ENCODE data around the gene SLC35F1. TPM values are rescaled to one million over a fixed set of nuclear protein-coding genes. Genes with fewer than 3 reads are reported as not detected.

Gene SLC35F1
- total and polyA plus RNA-seq, 4 donors, result 0.01 to 0.09 (median 0.08) TPM; not detected in 1

DNA sequence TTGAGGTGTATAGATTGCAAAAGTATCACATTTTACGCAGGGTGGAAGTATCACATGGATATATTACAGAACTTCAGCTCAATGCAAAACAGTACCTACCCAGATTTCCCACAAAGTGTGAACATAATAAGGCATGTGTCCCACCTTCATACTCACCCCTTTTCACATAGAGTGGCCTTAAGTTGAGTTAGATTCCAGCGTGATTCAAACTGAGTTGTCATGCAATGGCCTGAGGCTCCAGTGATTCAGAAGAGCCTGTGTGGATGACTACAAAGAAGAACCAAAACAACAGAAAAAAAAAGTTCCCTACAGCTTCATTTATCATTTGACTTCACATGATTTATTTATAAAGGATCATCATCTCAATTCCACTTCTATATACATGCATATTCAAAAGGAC, 309.7 kb downstream of the SLC35F1 start:
- no peak overlapping the region for H3K27ac ChIP-seq (ENCODE audit: low read depth in 1 of 2, low read length in 2 of 2)
- no peak overlapping the region for H3K4me3 ChIP-seq (ENCODE audit: low read depth in 1 of 3, low read length in 3 of 3)
- H3K9me3 ChIP-seq (ENCODE audit: control insufficient read depth in 4 of 4, low read length in 3 of 4), result no peaks in the 10 kb centered on the region
- H3K9ac ChIP-seq (ENCODE audit: low read depth in 1 of 2, low read length in 2 of 2), result no peak overlapping the region
- 78% methylated on average over 2 of the region's 2 CpGs for WGBS
- no peaks in the 10 kb centered on the region for H3K27me3 ChIP-seq (ENCODE audit: control insufficient read depth in 4 of 4, insufficient read depth in 4 of 4, low read length in 3 of 4)
- TF ChIP-seq RAD21 (IDR thresholded peaks at IDR 0.05) (no peak), FOXA1 (IDR thresholded peaks at IDR 0.05) (no peak), HNF4G (IDR thresholded peaks at IDR 0.05) (no peak), RXRA (IDR thresholded peaks at IDR 0.05) (no peak), GABPA (IDR thresholded peaks at IDR 0.05 in 1 of 2, conservative IDR thresholded peaks at IDR 0.05 in 1 of 2) (no peak), HNF4A (conservative IDR thresholded peaks at IDR 0.05) (no peak), SP1 (IDR thresholded peaks at IDR 0.05) (no peak), JUND (IDR thresholded peaks at IDR 0.05) (no peak), YY1 (IDR thresholded peaks at IDR 0.05) (no peak), NR2F2 (IDR thresholded peaks at IDR 0.05) (no peak), TAF1 (conservative IDR thresholded peaks at IDR 0.05) (no peak), EGR1 (IDR thresholded peaks at IDR 0.05; ENCODE audit: low read depth in 2 of 2) (no peak), FOXA2 (IDR thresholded peaks at IDR 0.05) (no peak)
- TF ChIP-seq, protein P1, sequence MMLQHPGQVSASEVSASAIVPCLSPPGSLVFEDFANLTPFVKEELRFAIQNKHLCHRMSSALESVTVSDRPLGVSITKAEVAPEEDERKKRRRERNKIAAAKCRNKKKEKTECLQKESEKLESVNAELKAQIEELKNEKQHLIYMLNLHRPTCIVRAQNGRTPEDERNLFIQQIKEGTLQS (IDR thresholded peaks at IDR 0.05), result no peak
- TF ChIP-seq, protein P2, sequence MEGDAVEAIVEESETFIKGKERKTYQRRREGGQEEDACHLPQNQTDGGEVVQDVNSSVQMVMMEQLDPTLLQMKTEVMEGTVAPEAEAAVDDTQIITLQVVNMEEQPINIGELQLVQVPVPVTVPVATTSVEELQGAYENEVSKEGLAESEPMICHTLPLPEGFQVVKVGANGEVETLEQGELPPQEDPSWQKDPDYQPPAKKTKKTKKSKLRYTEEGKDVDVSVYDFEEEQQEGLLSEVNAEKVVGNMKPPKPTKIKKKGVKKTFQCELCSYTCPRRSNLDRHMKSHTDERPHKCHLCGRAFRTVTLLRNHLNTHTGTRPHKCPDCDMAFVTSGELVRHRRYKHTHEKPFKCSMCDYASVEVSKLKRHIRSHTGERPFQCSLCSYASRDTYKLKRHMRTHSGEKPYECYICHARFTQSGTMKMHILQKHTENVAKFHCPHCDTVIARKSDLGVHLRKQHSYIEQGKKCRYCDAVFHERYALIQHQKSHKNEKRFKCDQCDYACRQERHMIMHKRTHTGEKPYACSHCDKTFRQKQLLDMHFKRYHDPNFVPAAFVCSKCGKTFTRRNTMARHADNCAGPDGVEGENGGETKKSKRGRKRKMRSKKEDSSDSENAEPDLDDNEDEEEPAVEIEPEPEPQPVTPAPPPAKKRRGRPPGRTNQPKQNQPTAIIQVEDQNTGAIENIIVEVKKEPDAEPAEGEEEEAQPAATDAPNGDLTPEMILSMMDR (IDR thresholded peaks at IDR 0.05; ENCODE audit: low read depth, low read length, missing input control), result no peak
- TF ChIP-seq, protein P3, sequence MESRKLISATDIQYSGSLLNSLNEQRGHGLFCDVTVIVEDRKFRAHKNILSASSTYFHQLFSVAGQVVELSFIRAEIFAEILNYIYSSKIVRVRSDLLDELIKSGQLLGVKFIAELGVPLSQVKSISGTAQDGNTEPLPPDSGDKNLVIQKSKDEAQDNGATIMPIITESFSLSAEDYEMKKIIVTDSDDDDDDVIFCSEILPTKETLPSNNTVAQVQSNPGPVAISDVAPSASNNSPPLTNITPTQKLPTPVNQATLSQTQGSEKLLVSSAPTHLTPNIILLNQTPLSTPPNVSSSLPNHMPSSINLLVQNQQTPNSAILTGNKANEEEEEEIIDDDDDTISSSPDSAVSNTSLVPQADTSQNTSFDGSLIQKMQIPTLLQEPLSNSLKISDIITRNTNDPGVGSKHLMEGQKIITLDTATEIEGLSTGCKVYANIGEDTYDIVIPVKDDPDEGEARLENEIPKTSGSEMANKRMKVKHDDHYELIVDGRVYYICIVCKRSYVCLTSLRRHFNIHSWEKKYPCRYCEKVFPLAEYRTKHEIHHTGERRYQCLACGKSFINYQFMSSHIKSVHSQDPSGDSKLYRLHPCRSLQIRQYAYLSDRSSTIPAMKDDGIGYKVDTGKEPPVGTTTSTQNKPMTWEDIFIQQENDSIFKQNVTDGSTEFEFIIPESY (IDR thresholded peaks at IDR 0.05), result no peak
- TF ChIP-seq, protein P4, sequence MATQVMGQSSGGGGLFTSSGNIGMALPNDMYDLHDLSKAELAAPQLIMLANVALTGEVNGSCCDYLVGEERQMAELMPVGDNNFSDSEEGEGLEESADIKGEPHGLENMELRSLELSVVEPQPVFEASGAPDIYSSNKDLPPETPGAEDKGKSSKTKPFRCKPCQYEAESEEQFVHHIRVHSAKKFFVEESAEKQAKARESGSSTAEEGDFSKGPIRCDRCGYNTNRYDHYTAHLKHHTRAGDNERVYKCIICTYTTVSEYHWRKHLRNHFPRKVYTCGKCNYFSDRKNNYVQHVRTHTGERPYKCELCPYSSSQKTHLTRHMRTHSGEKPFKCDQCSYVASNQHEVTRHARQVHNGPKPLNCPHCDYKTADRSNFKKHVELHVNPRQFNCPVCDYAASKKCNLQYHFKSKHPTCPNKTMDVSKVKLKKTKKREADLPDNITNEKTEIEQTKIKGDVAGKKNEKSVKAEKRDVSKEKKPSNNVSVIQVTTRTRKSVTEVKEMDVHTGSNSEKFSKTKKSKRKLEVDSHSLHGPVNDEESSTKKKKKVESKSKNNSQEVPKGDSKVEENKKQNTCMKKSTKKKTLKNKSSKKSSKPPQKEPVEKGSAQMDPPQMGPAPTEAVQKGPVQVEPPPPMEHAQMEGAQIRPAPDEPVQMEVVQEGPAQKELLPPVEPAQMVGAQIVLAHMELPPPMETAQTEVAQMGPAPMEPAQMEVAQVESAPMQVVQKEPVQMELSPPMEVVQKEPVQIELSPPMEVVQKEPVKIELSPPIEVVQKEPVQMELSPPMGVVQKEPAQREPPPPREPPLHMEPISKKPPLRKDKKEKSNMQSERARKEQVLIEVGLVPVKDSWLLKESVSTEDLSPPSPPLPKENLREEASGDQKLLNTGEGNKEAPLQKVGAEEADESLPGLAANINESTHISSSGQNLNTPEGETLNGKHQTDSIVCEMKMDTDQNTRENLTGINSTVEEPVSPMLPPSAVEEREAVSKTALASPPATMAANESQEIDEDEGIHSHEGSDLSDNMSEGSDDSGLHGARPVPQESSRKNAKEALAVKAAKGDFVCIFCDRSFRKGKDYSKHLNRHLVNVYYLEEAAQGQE (IDR thresholded peaks at IDR 0.05), result no peak
- TF ChIP-seq, protein P5, sequence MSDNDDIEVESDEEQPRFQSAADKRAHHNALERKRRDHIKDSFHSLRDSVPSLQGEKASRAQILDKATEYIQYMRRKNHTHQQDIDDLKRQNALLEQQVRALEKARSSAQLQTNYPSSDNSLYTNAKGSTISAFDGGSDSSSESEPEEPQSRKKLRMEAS (IDR thresholded peaks at IDR 0.05), result no peak
- no peaks in the 10 kb centered on the region for H3K36me3 ChIP-seq (ENCODE audit: control insufficient read depth in 4 of 4, insufficient read depth in 3 of 4, low read depth in 1 of 4, low read length in 3 of 4)
- H3K4me1 ChIP-seq (ENCODE audit: control insufficient read depth in 4 of 4, insufficient read depth in 4 of 4, low read length in 3 of 4), result no peaks in the 10 kb centered on the region
- DNase-seq (ENCODE audit: low spot score), result no peak

Data from liver (tissue), 9 donors.